Endothelial cell of umbilical vein (primary cell): Measurements from ENCODE around the gene PSPN.

Experiments used
- CTCF ChIP-seq, 2 donors: IDR thresholded peaks; 1 replicate in 1 of 2; 2 replicates in 1 of 2; pipeline ENCODE4 v1.5.1; 2011; ENCODE audit warnings: low read length in 2 of 2, mild to moderate bottlenecking in 2 of 2, moderate library complexity in 2 of 2, control low read depth in 1 of 2, inconsistent platforms in 1 of 2, low read depth in 1 of 2; ENCODE audit not compliant: insufficient read depth in 1 of 2; ENCODE audit errors: extremely low read depth in 1 of 2
- EZH2 ChIP-seq: IDR thresholded peaks from 2 replicates; pipeline ENCODE4 v1.6.1; 2012; ENCODE audit warnings: borderline replicate concordance, low read depth, mild to moderate bottlenecking, moderate library complexity, low read length, inconsistent platforms; ENCODE audit not compliant: severe bottlenecking
- FOS ChIP-seq: IDR thresholded peaks from 2 replicates; pipeline ENCODE4 v1.6.1; 2011; ENCODE audit warnings: mild to moderate bottlenecking, low read length, moderate library complexity, borderline replicate concordance; ENCODE audit not compliant: insufficient read depth
- GATA2 ChIP-seq: IDR thresholded peaks from 2 replicates; pipeline ENCODE4 v1.7.0; 2011; ENCODE audit warnings: low read depth, mild to moderate bottlenecking, moderate library complexity, mixed read lengths, low read length; ENCODE audit not compliant: insufficient read length, insufficient read depth
- MAX ChIP-seq: IDR thresholded peaks from 2 replicates; pipeline ENCODE4 v1.6.1; 2011; ENCODE audit not compliant: insufficient read depth, insufficient read length
- MYC ChIP-seq: IDR thresholded peaks from one replicate; pipeline ENCODE4 v1.6.1; 2011; ENCODE audit warnings: mild to moderate bottlenecking, low read depth, low read length
- POLR2A ChIP-seq: IDR thresholded peaks from 2 replicates; pipeline ENCODE4 v1.6.1; 2012; ENCODE audit warnings: low read depth, mild to moderate bottlenecking, control low read depth, low read length
- POLR2AphosphoS5 ChIP-seq: IDR thresholded peaks from 2 replicates; pipeline ENCODE4 v1.6.1; 2012; ENCODE audit warnings: low read depth, mild to moderate bottlenecking, control low read depth, low read length, moderate library complexity; ENCODE audit not compliant: insufficient read depth

GRCh38 chr19:6325614-6326013 lies 50.1 kb downstream of the PSPN start:
- TF ChIP-seq EZH2 (no peak), MYC (no peak), POLR2A (no peak), CTCF (IDR thresholded peaks at IDR 0.05; ENCODE audit: extremely low read depth in 1 of 2, insufficient read depth in 1 of 2, low read depth in 1 of 2, low read length in 2 of 2) (no peak), POLR2AphosphoS5 (no peak), FOS (no peak), GATA2 (no peak), MAX (no peak)
